Renal pelvis (tissue), 4 donors: ENCODE results near the gene WDR19. TPM values are rescaled to one million over a fixed set of nuclear protein-coding genes. Genes with fewer than 3 reads are reported as not detected.
A peak's percentile ranks its signal among the peaks of the same experiment; 100 is the strongest.
"Not testable (repeated sequence)": the region's sequence is repeated elsewhere in the genome, so short reads cannot be mapped to it uniquely, and the experiment has no call there.

Experiments
- DNase-seq: peaks from one replicate; pipeline ENCODE4 v3.0.0-alpha.2; 2013
- polyA plus RNA-seq, 3 donors: library from polyadenylated mRNA; unstranded; fragments of 120-200 nt; gene quantifications; one replicate each; pipeline ENCODE4 v1.2.1, GENCODE V29; 2013; ENCODE audit not compliant: insufficient read length in 3 of 3

WDR19 gene
- polyA plus RNA-seq, 3 donors = 83.2 to 110 (median 102) TPM

- no peak for DNase-seq
Observed at GRCh38 chr4:39227906-39228305, 45.6 kb downstream of the WDR19 start.

GRCh38 chr4:39228377-39228776 is 46.0 kb downstream of the WDR19 start:
- no peak for DNase-seq

DNA sequence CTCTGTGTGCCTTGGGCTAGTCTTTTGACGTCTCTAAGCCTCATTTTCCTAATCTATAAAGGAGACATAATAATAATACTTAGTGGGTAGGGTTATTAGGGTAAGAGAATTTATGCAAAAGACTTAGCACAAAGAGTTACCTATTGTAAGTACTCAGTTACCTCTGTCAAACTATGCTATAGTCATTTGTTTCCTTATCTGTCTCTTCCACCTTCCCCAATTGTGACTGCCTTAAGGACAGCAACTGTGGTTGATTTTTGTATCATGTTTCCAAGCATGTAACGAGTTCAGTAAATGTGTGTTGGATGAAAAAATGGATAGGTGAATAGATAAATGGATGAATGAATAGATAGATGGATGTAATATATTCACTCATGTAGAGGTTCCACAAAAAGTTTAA is 48.1 kb downstream of the WDR19 start:
- no peak for DNase-seq

DNA sequence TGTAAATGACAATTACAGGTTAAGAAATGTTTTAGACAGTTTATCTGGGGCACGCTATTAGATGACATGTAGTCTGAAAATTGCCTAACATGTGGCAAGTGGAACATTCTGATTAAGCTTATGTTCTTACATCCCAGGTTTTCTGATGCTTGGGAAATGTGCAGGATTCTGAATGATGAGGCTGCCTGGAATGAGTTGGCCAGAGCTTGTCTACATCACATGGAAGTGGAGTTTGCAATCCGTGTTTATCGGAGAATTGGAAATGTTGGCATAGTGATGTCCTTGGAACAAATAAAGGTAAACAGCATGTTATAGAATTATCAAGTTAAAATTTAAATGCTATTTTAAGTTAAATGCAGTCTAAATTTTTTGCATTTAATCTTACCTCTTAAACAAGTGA is 49.3 kb downstream of the WDR19 start:
- no peak for DNase-seq

- DNase-seq = no peak
Observed at GRCh38 chr4:39232100-39232499, 49.8 kb downstream of the WDR19 start.

- no peak for DNase-seq
Observed at GRCh38 chr4:39233114-39233513, 50.8 kb downstream of the WDR19 start.

- no peak for DNase-seq
Observed at GRCh38 chr4:39233783-39234182, 51.5 kb downstream of the WDR19 start.

DNA sequence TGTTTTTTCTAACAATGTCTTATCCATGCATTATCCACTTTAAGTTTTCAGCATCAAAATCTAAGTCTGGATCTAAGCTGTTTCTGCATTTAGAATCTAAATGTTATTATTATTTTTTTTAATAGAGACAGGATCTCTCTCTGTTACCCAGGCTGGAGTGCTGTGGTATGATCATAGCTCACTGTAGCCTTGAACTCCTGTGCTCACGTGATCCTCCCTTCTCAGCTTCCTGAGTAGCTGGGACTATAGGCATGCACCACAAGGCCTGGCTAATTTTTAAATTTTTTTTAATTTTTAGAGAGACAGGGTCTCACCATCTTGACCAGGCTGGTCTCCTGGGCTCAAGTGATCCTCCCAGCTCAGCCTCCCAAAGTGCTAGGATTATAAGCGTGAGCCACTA is 52.7 kb downstream of the WDR19 start:
- DNase-seq = no peak

- DNase-seq = no peak
Observed at GRCh38 chr4:39235696-39236095, 53.4 kb downstream of the WDR19 start.

DNA sequence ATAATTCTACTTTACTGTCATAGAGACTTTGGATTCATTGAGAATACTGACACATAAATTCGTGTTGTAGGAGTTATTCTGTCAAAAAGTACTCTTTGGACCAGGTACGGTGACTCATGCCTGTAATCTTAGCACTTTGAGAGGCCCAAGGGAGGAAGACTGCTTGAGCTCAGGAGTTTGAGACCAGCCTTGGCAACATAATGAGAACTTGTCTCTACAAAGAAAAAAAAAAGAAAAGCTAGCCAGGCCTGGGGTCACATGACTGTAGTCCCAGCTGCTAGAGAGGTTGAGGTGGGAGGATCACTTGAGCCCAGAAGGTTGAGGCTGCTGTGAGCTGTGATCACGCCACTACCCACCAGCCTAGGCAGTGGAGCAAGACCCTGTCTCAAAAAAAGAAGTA is 54.9 kb downstream of the WDR19 start:
- no peak for DNase-seq

DNA sequence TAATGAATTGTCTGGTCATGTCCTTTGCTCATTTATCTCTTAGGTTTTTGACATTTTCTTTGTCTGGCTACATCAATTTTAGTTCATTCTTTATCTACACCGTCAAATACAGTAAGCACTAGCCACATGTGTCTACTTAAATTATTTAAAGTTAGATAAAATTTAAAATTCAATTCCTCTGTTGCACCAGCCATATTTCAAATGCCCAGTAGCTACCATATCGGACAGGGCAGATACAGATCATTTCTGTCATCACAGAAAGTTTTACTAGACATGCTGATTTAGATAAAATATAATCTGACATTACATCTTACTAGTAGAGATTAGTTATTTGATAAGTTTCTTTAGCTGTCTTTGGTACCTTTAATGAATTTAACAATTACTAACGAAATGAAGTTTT is 61.1 kb downstream of the WDR19 start:
- no peak for DNase-seq

GRCh38 chr4:39255266-39255665 is 72.9 kb downstream of the WDR19 start:
- DNase-seq = no peak

GRCh38 chr4:39255871-39256270 is 73.5 kb downstream of the WDR19 start:
- no peak for DNase-seq

- DNase-seq = no peak
Observed at GRCh38 chr4:39256436-39256835, 74.1 kb downstream of the WDR19 start.

DNA sequence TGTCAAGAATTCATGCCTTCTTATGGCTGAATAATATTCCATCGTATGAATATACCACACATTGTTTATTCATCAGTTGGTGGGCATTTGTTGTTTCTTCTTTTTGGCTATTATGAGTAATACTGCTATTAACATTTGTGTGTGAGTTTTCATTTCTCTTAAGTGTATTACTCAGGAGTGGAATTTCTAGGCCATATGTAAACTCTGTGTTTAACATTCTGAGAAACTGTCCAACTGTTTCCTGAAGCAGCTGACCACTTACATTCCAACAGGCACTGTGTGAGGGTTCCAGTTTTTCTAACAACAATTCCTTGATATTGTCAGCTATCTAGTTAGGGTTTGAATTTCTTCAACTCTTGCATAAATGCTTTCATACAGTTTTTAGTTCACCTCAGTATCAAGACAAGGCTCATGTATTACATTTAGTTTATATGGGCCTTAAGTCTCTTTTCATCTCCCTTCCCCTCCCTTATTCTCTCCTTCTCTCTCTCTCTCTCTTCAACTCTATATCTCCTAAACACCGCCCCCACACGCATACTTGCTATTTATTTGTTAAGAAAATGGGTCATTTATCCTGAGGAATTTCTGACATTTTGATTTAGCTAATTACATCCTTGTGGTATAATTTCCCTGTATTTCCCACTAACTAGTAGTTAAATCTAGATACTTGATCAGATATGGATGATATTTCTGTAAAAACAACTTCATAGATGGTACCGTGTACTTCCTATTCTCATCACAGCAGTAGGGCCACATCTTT is 77.4 kb downstream of the WDR19 start:
- peak; percentile 19 for DNase-seq

GRCh38 chr4:39263895-39264294 is 81.6 kb downstream of the WDR19 start:
- DNase-seq = no peak

DNA sequence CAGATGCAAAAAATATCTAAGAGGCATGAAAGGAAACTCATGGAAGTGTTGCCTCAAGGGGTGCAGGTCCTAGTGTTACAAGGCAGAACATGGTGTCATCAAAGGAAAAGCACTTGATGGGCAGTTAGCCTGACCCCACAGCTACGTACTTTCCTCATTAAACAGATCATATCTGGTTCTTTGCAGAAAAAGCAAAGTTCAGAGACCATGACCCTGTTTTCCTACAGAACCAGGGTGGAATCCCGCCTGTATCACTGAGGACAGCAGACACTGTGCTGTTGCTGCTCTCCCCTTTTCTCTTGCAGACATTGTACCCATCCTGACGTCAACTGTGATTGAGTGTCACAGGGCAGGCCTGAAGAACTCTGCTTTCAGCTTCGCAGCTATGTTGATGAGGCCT is 92.2 kb downstream of the WDR19 start:
- DNase-seq = no peak

DNA sequence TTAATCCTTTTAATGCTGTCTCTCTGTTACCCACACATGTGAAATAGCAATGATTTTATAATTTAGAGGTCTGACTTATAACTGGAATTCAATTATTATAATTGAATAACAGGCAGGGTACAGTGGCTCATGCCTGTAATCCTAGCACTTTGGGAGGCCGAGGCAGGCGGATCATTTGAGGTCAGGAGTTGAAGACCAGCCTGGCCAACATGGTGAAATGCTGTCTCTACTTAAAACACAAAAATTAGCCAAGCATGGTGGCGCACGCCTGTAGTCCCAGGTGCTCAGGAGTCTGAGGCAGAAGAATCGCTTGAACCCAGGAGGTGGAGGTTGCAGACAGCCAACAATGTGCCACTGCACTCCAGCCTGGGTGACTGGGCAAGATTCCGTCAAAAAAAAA is 95.3 kb downstream of the WDR19 start:
- not testable (repeated sequence) for DNase-seq

GRCh38 chr4:39278476-39278875 is 96.1 kb downstream of the WDR19 start:
- no peak for DNase-seq

DNA sequence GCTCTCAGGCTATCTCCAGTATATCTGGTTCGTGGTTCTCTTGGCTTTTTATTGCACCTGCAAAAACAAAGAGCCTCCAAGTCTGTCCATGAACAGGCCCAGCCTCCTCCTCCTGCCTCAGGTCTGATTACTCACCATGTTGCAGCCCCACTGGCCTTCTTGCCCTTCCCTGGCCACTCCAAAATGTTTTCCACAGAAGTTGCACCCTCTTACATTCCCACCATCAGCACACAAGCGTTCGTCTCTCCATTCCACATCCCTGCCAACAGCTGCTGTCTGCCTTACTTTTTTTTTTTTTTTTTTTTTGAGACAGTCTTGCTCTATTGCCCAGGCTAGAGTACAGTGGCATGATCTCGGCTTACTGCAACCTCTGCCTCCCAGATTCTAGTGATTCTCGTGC is 97.1 kb downstream of the WDR19 start:
- DNase-seq = no peak

DNA sequence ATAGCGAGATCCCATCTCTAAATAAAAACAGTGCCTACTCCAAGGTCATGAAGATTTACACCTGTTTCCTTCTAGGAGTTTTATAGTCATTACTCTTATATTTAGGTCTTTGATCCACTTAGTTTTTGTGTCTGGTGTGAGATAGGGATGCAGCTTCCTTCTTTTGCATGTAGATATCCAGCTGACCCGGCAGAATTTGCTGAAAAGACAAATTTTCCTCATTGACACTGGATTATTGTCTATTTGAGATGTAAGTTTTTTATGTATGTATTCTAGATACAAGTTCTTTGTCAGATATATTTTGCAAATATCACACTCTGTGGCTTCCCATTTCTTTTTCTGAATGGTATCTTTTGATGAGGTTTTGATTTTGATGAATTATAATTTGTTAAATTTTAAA is 98.4 kb downstream of the WDR19 start:
- DNase-seq = no peak

DNA sequence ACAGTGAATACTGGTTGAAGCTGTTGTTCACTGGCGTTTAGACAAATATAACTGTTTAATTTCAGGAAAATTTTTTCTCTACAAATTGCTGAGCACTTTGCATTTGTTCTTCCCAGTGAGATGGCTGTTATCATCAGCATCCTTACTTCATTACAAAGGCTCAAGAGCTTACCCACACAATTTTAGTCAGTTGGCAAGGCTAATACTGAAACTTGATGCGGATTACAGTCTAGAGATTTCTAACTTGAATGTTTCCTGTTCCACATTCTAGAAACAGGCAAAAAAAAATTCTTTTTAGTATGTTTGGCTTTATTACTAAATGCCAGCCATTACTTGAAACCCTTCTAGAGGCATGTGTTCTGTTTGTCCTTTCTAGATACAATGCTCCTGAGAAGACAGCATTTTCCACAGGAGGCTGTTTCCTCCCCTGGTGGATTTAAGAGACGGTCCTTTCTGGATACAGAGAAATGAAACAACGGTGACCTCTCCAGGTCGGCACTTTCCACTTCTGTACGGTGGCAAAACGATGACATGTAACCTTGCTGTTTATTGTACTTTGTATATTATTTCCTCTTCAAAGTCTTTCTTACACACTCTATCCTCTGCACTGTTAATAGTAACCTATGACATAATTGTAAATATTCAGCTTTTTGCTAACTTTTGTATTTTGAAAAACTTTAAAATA is 102.9 kb downstream of the WDR19 start:
- DNase-seq = no peak

- no peak for DNase-seq
Observed at GRCh38 chr4:39285853-39286252, 103.5 kb downstream of the WDR19 start.

DNA sequence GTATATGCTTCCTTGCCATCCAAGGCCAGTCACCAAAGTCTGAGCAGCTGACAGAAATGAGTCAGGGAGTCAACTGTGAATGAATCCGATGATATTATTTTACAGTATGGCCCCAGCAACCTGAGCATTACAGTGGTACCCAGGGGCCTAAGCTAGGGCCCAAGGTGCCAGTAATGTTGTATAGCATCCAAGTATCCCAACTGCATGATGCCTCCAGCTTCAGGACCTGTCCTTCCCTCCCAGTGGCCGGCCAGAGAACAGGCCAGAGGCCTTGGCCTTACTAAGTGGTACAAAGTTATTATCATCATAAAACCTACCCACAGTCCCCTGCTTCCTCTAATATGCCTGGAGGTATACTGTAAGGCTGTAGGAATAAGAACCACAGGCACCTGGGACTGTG is 103.9 kb downstream of the WDR19 start:
- no peak for DNase-seq
